ENCODE results near the gene ACKR4. TPM values are rescaled to one million over a fixed set of nuclear protein-coding genes. Genes with fewer than 3 reads are reported as not detected.
"Not testable (repeated sequence)": the region's sequence is repeated elsewhere in the genome, so short reads cannot be mapped to it uniquely, and the experiment has no call there.

The ACKR4 gene
- total RNA-seq, 1 experiment from 2014 or later = not detected

DNA sequence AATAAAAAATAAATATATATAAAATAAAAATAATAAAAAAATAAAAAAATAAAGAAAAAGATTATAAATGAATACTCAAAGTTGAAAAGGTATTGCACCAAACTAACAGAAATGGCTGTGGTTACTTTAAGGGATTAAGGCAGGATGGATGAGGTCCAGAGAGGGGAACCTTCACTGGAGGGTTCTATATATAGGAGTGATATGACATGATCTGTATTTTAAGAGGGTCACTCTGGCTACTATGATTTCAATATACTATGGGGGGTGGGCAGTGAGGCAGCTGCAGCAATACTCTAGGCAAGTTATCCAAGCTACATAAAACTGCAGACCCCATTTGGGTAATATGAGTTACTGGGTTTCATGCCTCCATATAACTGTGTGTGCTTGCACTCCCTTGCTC lies 38.0 kb downstream of the ACKR4 start:
- DNase-seq = peak in 1 of 2 experiments; percentile 2
- Histone ChIP-seq H3K27me3 (ENCODE audit: insufficient read depth, low read depth) (no peaks in the 10 kb centered on the region), H3K4me2 (no peak overlapping the region), H4K20me1 (ENCODE audit: insufficient read depth) (no peaks in the 10 kb centered on the region), H2AFZ (no peak overlapping the region), H3F3A (ENCODE audit: insufficient read depth, low read depth) (0 out of 2 replicates have a peak, but pooled peaks cover 4% of the 10 kb centered on the region), H3K36me3 (ENCODE audit: low read depth) (0 out of 2 replicates have a peak, but pooled peaks cover 3% of the 10 kb centered on the region), H3K4me1 (replicated peaks; ENCODE audit: insufficient read depth) (peaks cover 14% of the 10 kb centered on the region; the same call in 1 of the 2 replicates), H3K27ac (no peak overlapping the region), H3K9me2 (ENCODE audit: insufficient read depth) (no peaks in the 10 kb centered on the region), H3K79me2 (ENCODE audit: low read depth) (no peaks in the 10 kb centered on the region), H3K9me3 (ENCODE audit: insufficient read depth, low read depth) (no peaks in the 10 kb centered on the region), H3K4me3 (no peak overlapping the region)
- TF ChIP-seq, protein P1, sequence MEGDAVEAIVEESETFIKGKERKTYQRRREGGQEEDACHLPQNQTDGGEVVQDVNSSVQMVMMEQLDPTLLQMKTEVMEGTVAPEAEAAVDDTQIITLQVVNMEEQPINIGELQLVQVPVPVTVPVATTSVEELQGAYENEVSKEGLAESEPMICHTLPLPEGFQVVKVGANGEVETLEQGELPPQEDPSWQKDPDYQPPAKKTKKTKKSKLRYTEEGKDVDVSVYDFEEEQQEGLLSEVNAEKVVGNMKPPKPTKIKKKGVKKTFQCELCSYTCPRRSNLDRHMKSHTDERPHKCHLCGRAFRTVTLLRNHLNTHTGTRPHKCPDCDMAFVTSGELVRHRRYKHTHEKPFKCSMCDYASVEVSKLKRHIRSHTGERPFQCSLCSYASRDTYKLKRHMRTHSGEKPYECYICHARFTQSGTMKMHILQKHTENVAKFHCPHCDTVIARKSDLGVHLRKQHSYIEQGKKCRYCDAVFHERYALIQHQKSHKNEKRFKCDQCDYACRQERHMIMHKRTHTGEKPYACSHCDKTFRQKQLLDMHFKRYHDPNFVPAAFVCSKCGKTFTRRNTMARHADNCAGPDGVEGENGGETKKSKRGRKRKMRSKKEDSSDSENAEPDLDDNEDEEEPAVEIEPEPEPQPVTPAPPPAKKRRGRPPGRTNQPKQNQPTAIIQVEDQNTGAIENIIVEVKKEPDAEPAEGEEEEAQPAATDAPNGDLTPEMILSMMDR (conservative IDR thresholded peaks at IDR 0.05) = no peak
- no peak for TF ChIP-seq EZH2 (IDR thresholded peaks at IDR 0.05; ENCODE audit: low read depth)
- ChIA-PET CTCF (no interaction called here), POLR2A (ENCODE audit: unreplicated experiment) (no interaction called here)
- no TSS peak for BruUV-seq (replicated peaks)
- intact Hi-C loops (cut with micrococcal nuclease; ENCODE audit: unreplicated experiment) = no loop called here

DNA sequence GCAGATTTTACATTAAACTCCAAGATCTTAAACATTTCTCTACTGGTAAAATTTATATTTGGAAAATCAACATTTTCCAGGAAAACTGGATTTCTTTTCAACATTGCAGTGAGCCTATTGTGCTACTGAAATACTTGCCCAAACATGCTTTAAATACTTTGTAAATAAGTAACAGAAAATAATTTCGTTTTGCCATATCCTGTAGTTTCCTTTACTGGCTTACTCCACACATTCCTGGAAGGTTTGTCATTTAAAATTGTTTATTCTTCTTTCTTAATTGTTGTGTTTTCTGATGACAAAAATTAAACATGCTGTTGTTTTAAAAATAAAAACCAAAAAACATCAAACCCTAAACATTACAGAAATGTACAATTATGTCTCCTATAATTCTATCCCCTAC lies 40.5 kb downstream of the ACKR4 start:
- CTCF ChIA-PET = no interaction called here

DNA sequence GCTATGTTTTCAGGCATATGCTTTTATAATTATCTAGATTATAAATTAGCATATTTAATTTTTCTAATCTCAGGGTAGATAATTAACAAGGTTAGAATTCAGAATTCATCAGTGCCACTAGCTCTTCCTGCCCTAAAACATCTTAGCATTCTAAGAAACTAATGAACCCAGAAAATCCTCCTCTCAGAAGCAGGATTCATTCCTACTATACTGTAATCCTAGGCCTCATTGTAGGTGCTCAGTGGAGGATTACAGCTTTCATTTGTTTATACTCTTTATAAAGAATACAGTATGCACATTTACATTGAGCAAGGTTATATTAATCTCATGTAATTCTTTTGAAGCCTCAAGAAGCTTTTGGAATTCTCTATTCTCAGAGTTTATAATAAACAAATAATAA lies 41.6 kb downstream of the ACKR4 start:
- Histone ChIP-seq H3K36me3 (ENCODE audit: low read depth) (no peaks in the 10 kb centered on the region), H3K9me3 (ENCODE audit: insufficient read depth, low read depth) (no peaks in the 10 kb centered on the region), H3K4me2 (no peak overlapping the region), H2AFZ (no peak overlapping the region), H4K20me1 (ENCODE audit: insufficient read depth) (no peaks in the 10 kb centered on the region), H3K79me2 (ENCODE audit: low read depth) (no peaks in the 10 kb centered on the region), H3K4me1 (replicated peaks; ENCODE audit: insufficient read depth) (peaks cover 10% of the 10 kb centered on the region; the same call in 1 of the 2 replicates), H3K27me3 (ENCODE audit: insufficient read depth, low read depth) (no peaks in the 10 kb centered on the region), H3F3A (ENCODE audit: insufficient read depth, low read depth) (no peaks in the 10 kb centered on the region), H3K4me3 (no peak overlapping the region), H3K27ac (no peak overlapping the region), H3K9me2 (ENCODE audit: insufficient read depth) (no peaks in the 10 kb centered on the region)
- ChIA-PET CTCF (no interaction called here), POLR2A (ENCODE audit: unreplicated experiment) (no interaction called here)
- intact Hi-C loops (cut with micrococcal nuclease; ENCODE audit: unreplicated experiment) = no loop called here
- BruUV-seq (replicated peaks) = no TSS peak
- TF ChIP-seq, protein P1 (conservative IDR thresholded peaks at IDR 0.05) = no peak
- no peak for TF ChIP-seq EZH2 (IDR thresholded peaks at IDR 0.05; ENCODE audit: low read depth)
- DNase-seq = no peak

More for the DNA sequence above, 40.5 kb downstream of the ACKR4 start:
- no peak for TF ChIP-seq EZH2 (IDR thresholded peaks at IDR 0.05; ENCODE audit: low read depth)
- TF ChIP-seq, protein P1 (conservative IDR thresholded peaks at IDR 0.05) = no peak
- no peaks in the 10 kb centered on the region for H3K9me3 ChIP-seq (ENCODE audit: insufficient read depth, low read depth)
- 0 out of 2 replicates have a peak overlapping the region, but pooled peaks have one; percentile 5 for H3K27ac ChIP-seq
- H3K4me2 ChIP-seq = peak overlapping the region; percentile 2; the same call in 1 of the 2 replicates
- POLR2A ChIA-PET (ENCODE audit: unreplicated experiment) = no interaction called here
- BruUV-seq (replicated peaks) = no TSS peak
- H3K36me3 ChIP-seq (ENCODE audit: low read depth) = no peaks in the 10 kb centered on the region
- H4K20me1 ChIP-seq (ENCODE audit: insufficient read depth) = no peaks in the 10 kb centered on the region
- peak in 1 of 2 experiments; percentile 33 for DNase-seq
- no peaks in the 10 kb centered on the region for H3K79me2 ChIP-seq (ENCODE audit: low read depth)
- H3K4me1 ChIP-seq (replicated peaks; ENCODE audit: insufficient read depth) = peaks cover 10% of the 10 kb centered on the region; the same call in 1 of the 2 replicates
- H3K27me3 ChIP-seq (ENCODE audit: insufficient read depth, low read depth) = no peaks in the 10 kb centered on the region
- intact Hi-C loops (cut with micrococcal nuclease; ENCODE audit: unreplicated experiment) = no loop called here
- H3F3A ChIP-seq (ENCODE audit: insufficient read depth, low read depth) = no peaks in the 10 kb centered on the region
- no peak overlapping the region for H2AFZ ChIP-seq
- H3K9me2 ChIP-seq (ENCODE audit: insufficient read depth) = no peaks in the 10 kb centered on the region
- no peak overlapping the region for H3K4me3 ChIP-seq

DNA sequence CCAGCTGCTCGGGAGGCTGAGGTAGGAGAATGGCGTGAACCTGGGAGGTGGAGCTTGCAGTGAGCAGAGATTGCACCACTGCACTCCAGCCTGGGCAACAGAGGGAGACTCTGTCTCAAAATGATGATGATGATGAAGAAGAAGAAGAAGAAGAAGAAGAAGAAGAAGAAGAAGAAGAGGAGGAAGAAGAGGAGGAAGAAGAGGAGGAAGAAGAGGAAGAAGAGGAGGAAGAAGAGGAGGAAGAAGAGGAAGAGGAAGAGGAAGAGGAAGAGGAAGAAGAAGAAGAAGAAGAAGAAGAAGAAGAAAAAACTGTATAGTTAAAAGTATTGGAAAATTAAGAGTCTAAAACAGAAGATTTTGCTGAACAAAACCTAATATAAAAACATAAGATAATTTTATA lies 44.4 kb downstream of the ACKR4 start:
- H3K36me3 ChIP-seq (ENCODE audit: low read depth); H3K4me2 ChIP-seq; DNase-seq; H3K9me2 ChIP-seq (ENCODE audit: insufficient read depth); BruUV-seq (replicated peaks); H3K4me1 ChIP-seq (replicated peaks; ENCODE audit: insufficient read depth); H4K20me1 ChIP-seq (ENCODE audit: insufficient read depth); H3K9me3 ChIP-seq (ENCODE audit: insufficient read depth, low read depth); H3K79me2 ChIP-seq (ENCODE audit: low read depth); H2AFZ ChIP-seq; H3K27me3 ChIP-seq (ENCODE audit: insufficient read depth, low read depth); POLR2A ChIA-PET (ENCODE audit: unreplicated experiment); H3K4me3 ChIP-seq; H3F3A ChIP-seq (ENCODE audit: insufficient read depth, low read depth); H3K27ac ChIP-seq: not testable (repeated sequence)
- intact Hi-C loops (cut with micrococcal nuclease; ENCODE audit: unreplicated experiment) = loop anchor here (10.0 kb wide), 1 partner anchor 387 kb away; no protein-coding TSS in a partner anchor
- CTCF ChIA-PET = interaction anchor here (1.1 to 2.0 kb wide), 2 partner anchors 105 to 289 kb away, joined by 7 to 11 read pairs; no protein-coding TSS in a partner anchor

All from PC-9 (cell line).